GM23248 (cell line): ENCODE measurements around the gene NDUFB11.

Source experiments
- EZH2 ChIP-seq: fragments of 200-600 bp; sonication (generic); IDR thresholded peaks from 2 replicates; pipeline ENCODE4 v1.6.1; 2018; ENCODE audit warnings: antibody characterized with exemption, mild to moderate bottlenecking; ENCODE audit not compliant: insufficient read depth, poor library complexity, severe bottlenecking
- EZH2phosphoT487 ChIP-seq: fragments of 200-600 bp; sonication (generic); IDR thresholded peaks from 2 replicates; pipeline ENCODE4 v1.6.1; 2018; ENCODE audit warnings: antibody characterized with exemption, moderate library complexity, mild to moderate bottlenecking, low read depth; ENCODE audit not compliant: insufficient read depth

DNA sequence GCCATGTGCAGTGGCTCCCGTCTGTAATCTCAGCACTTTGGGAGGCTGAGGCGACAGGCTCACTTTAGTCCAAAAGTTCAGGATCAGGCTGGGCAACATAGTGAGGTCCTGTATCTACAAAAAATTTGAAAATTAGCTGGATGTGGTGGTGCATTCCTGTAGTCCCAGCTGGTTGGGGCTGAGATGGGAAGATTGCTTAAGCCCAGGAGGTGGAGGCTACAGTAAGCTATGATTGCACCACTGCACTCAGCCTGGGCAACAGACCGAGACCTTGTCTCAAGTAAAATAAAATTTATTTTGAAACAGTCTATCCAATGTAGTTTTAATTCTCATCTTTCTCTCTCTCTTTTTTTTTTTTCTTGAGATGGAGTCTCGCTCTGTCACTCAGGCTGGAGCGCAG lies 21.6 kb upstream of the NDUFB11 start:
- TF ChIP-seq EZH2 (no peak), EZH2phosphoT487 (no peak)
